Retinal pigment epithelial cell (primary cell): ENCODE results near the gene FRMPD2.

Source experiments
- DNase-seq: peaks from one replicate; pipeline ENCODE4 v3.0.0-alpha.2; 2010; ENCODE audit warnings: low read depth
- H3K4me3 ChIP-seq: 2 replicates; pipeline ENCODE4 v1.5.1; 2011; ENCODE audit warnings: mild to moderate bottlenecking, low read length, control low read depth, moderate library complexity
- CTCF ChIP-seq: conservative IDR thresholded peaks from 2 replicates; pipeline ENCODE4 v1.5.1; 2011; ENCODE audit warnings: low read depth, low read length, control low read depth, inconsistent platforms

FRMPD2 gene

GRCh38 chr10:48274636-48275035, at the start of gene FRMPD2:
TSS of gene FRMPD2 (minus strand) at chr10:48274696. CDS start at chr10:48274567, 129 bp downstream.
- H3K4me3 ChIP-seq = no peak within 1 kb of the TSS
- DNase-seq = no peak
- TF ChIP-seq CTCF = no peak

- H3K4me3 ChIP-seq = no peak overlapping the region
- DNase-seq = no peak
- no peak for TF ChIP-seq CTCF
Observed at GRCh38 chr10:48322017-48322416, 47.5 kb upstream of the FRMPD2 start.

GRCh38 chr10:48317321-48317990, 43.0 kb upstream of the FRMPD2 start:
- H3K4me3 ChIP-seq = no peak overlapping the region
- no peak for DNase-seq
- no peak for TF ChIP-seq CTCF

GRCh38 chr10:48316236-48316635, 41.7 kb upstream of the FRMPD2 start:
- no peak for DNase-seq
- no peak overlapping the region for H3K4me3 ChIP-seq
- no peak for TF ChIP-seq CTCF

- no peak overlapping the region for H3K4me3 ChIP-seq
- DNase-seq = no peak
- TF ChIP-seq CTCF = no peak
Observed at GRCh38 chr10:48314107-48314506, 39.6 kb upstream of the FRMPD2 start.

GRCh38 chr10:48309711-48310226, 35.3 kb upstream of the FRMPD2 start:
- no peak overlapping the region for H3K4me3 ChIP-seq
- peak; percentile 31 for DNase-seq
- peak; percentile 36 for TF ChIP-seq CTCF

GRCh38 chr10:48307711-48308018, 33.2 kb upstream of the FRMPD2 start:
- no peak for DNase-seq
- H3K4me3 ChIP-seq = peak overlapping the region; percentile 81
- TF ChIP-seq CTCF = no peak
